ENCODE data around the gene PRR14. TPM values are rescaled to one million over a fixed set of nuclear protein-coding genes. Genes with fewer than 3 reads are reported as not detected.

Gene PRR14
- total and polyA plus RNA-seq, 2 of the 8 experiments (the other 6 are each of a cell fraction or from before 2014, with no cell fraction given): 3.6 to 16.1 TPM

- Histone ChIP-seq H4K5ac (ENCODE audit: insufficient read length, low read depth, low read length) (no peak overlapping the region), H3K56ac (replicated peaks; ENCODE audit: insufficient read length, low read depth, low read length) (no peak overlapping the region), H2BK20ac (ENCODE audit: low read length) (no peak overlapping the region), H3K4ac (replicated peaks; ENCODE audit: insufficient read length, low read depth, low read length) (no peak overlapping the region), H2BK15ac (ENCODE audit: low read length) (no peak overlapping the region), H3K4me2 (ENCODE audit: insufficient read depth in 1 of 2, low read depth in 2 of 2, low read length in 2 of 2) (no peak overlapping the region), H3K4me1 (replicated peaks in 1 of 4; ENCODE audit: control insufficient read depth in 3 of 4, insufficient read depth in 4 of 4, low read length in 3 of 4) (peaks cover 2 to 13% (median 7%) of the 10 kb centered on the region in 4 experiments; a peak in 6 of 7 replicates), H4K20me1 (replicated peaks in 1 of 2; ENCODE audit: control insufficient read depth in 1 of 2, insufficient read depth in 2 of 2, low read length in 2 of 2) (peaks cover 9 to 11% of the 10 kb centered on the region in 2 experiments), H4K91ac (replicated peaks; ENCODE audit: insufficient read length, low read length) (no peak overlapping the region), H2AK5ac (ENCODE audit: low read depth, low read length) (no peak overlapping the region), H3K14ac (ENCODE audit: insufficient read length) (no peak overlapping the region), H3K27me3 (replicated peaks in 1 of 4; ENCODE audit: control insufficient read depth in 3 of 4, extremely low read depth in 1 of 4, insufficient read depth in 3 of 4, low read length in 3 of 4) (peaks cover 2 to 29% (median 22%) of the 10 kb centered on the region in 4 experiments), H2AFZ (ENCODE audit: low read length) (no peak overlapping the region), H3K79me2 (ENCODE audit: control insufficient read depth in 1 of 2, insufficient read depth in 2 of 2, low read length in 2 of 2) (no peaks in the 10 kb centered on the region), H3K23ac (ENCODE audit: insufficient read length) (no peak overlapping the region), H2BK5ac (ENCODE audit: low read depth, low read length) (no peak overlapping the region), H3K27ac (ENCODE audit: low read depth, low read length) (no peak overlapping the region), H3K18ac (ENCODE audit: extremely low read depth, low read length) (no peak overlapping the region), H3K9me3 (ENCODE audit: insufficient read depth in 2 of 2, low read depth in 1 of 2, low read length in 1 of 2) (no peaks in the 10 kb centered on the region), H3K4me3 (ENCODE audit: extremely low read depth in 1 of 4, insufficient read depth in 2 of 4, low read depth in 3 of 4, low read length in 4 of 4) (no peak overlapping the region), H2BK120ac (replicated peaks; ENCODE audit: low read depth, low read length) (no peak overlapping the region), H3K9ac (replicated peaks in 1 of 4; ENCODE audit: extremely low read depth in 1 of 4, low read depth in 3 of 4, low read length in 3 of 4) (no peak overlapping the region), H2BK12ac (ENCODE audit: low read depth, low read length) (no peak overlapping the region), H3K36me3 (ENCODE audit: control insufficient read depth in 2 of 4, insufficient read depth in 4 of 4, low read length in 3 of 4) (no peaks in the 10 kb centered on the region; a peak in 1 of 8 replicates), H3K79me1 (ENCODE audit: low read depth, low read length) (0 out of 2 replicates have a peak, but pooled peaks cover 2% of the 10 kb centered on the region), H3K23me2 (ENCODE audit: low read depth, low read length) (peaks cover 14% of the 10 kb centered on the region; the same call in 1 of the 2 replicates), H4K8ac (ENCODE audit: extremely low read depth, insufficient read depth, low read length) (no peak overlapping the region)
- FAIRE-seq (no peak), DNase-seq (ENCODE audit: low read depth in 1 of 2, low spot score in 2 of 2) (no peak)
- WGBS, 2 experiments (ENCODE audit: extremely low coverage in 1 of 2, insufficient coverage in 1 of 2, insufficient read length in 1 of 2, insufficient replicate concordance in 2 of 2, low coverage in 1 of 2, low lambda C conversion rate in 2 of 2, missing lambda C conversion rate in 1 of 2): 92% methylated on average over 12 of the region's 12 CpGs; no CpG with 5 or more reads in 1 of the 2 experiments
- ChIA-PET CTCF (ENCODE audit: partially characterized antibody) (interaction anchor here (1.0 to 8.2 kb wide), 6 partner anchors 13 to 564 kb away, joined by 3 to 48 read pairs (median 3); partner anchors contain the start of gene TBX6), POLR2A (ENCODE audit: partially characterized antibody) (interaction anchor here (0.6 to 1.3 kb wide), 2 partner anchors 19 to 226 kb away, joined by 3 to 4 read pairs; partner anchors contain the start of gene DCTPP1)
- no peak for TF ChIP-seq CBX8 (IDR thresholded peaks at IDR 0.05; ENCODE audit: borderline replicate concordance, low read depth, low read length)
- TF ChIP-seq EP300 (IDR thresholded peaks at IDR 0.05; ENCODE audit: borderline replicate concordance in 1 of 2, low read depth in 2 of 2, low read length in 2 of 2): no peak
- TF ChIP-seq GABPA (IDR thresholded peaks at IDR 0.05; ENCODE audit: borderline replicate concordance, insufficient read depth, low read length): no peak
These were observed 5.1 kb downstream of the PRR14 start for GRCh38 chr16:30655815-30656347.

Data from H1 (cell line).